Neural cell (in vitro differentiated cells): ENCODE data around the gene ELMO1. TPM values are rescaled to one million over a fixed set of nuclear protein-coding genes. Genes with fewer than 3 reads are reported as not detected.

ENCODE experiments used
- H2AFZ ChIP-seq: fragments of 200-600, 300-800 bp; sonication (generic), shearing (Covaris generic); 2 replicates; pipeline ENCODE4 v1.6.0; 2014; ENCODE audit warnings: low read depth, mild to moderate bottlenecking, antibody characterized with exemption, low read length, moderate library complexity
- H3F3A ChIP-seq: fragments of 200-600 bp; shearing (Covaris generic); 2 replicates; pipeline ENCODE4 v1.6.1; 2016; ENCODE audit warnings: mild to moderate bottlenecking, moderate library complexity, mixed read lengths, antibody characterized with exemption, low read length; ENCODE audit not compliant: insufficient read depth, poor library complexity, severe bottlenecking
- H3K27ac ChIP-seq: fragments of 200-600, 300-800 bp; sonication (generic), shearing (Covaris generic); 2 replicates; pipeline ENCODE4 v1.5.1; 2014; ENCODE audit warnings: mild to moderate bottlenecking, low read length, moderate library complexity
- H3K27me3 ChIP-seq: fragments of 300-800, 200-600 bp; sonication (generic), shearing (Covaris generic); 2 replicates; pipeline ENCODE4 v1.6.0; 2014; ENCODE audit warnings: mild to moderate bottlenecking, low read depth, low read length, moderate library complexity; ENCODE audit not compliant: insufficient read depth
- H3K36me3 ChIP-seq: fragments of 300-800, 200-600 bp; sonication (generic), shearing (Covaris generic); 2 replicates; pipeline ENCODE4 v1.5.1; 2014; ENCODE audit warnings: mild to moderate bottlenecking, antibody characterized with exemption, low read length, moderate library complexity; ENCODE audit not compliant: insufficient read depth
- H3K4me2 ChIP-seq: fragments of 300-800, 200-600 bp; sonication (generic), shearing (Covaris generic); 2 replicates; pipeline ENCODE4 v1.6.0; 2014; ENCODE audit warnings: mild to moderate bottlenecking, low read length
- H3K4me3 ChIP-seq: fragments of 300-800, 200-600 bp; sonication (generic), shearing (Covaris generic); 2 replicates; pipeline ENCODE4 v1.5.1; 2014; ENCODE audit warnings: mild to moderate bottlenecking, low read length, moderate library complexity
- H3K79me2 ChIP-seq: fragments of 200-600 bp; shearing (Covaris generic); replicated peaks from 2 replicates; pipeline ENCODE4 v1.6.0; 2014; ENCODE audit warnings: mild to moderate bottlenecking, low read length, moderate library complexity; ENCODE audit not compliant: insufficient read depth
- H3K9ac ChIP-seq: fragments of 300-800, 200-600 bp; sonication (generic), shearing (Covaris generic); 2 replicates; pipeline ENCODE4 v1.6.1; 2016; ENCODE audit warnings: mild to moderate bottlenecking, low read length, mixed read lengths
- H3K9me2 ChIP-seq: fragments of 200-600 bp; shearing (Covaris generic); 2 replicates; pipeline ENCODE4 v1.6.1; 2016; ENCODE audit warnings: mild to moderate bottlenecking, low read length, mixed read lengths; ENCODE audit not compliant: insufficient read depth
- H3K9me3 ChIP-seq: fragments of 200-600, 300-800 bp; sonication (generic), shearing (Covaris generic); 2 replicates; pipeline ENCODE4 v1.6.1; 2016; ENCODE audit warnings: mild to moderate bottlenecking, mixed run types, low read length, moderate library complexity, mixed read lengths
- H4K20me1 ChIP-seq: fragments of 200-600 bp; shearing (Covaris generic); 2 replicates; pipeline ENCODE4 v1.6.1; 2016; ENCODE audit warnings: mild to moderate bottlenecking, mixed run types; ENCODE audit not compliant: insufficient read depth
- CTCF ChIP-seq: fragments of 450-650 bp; IDR thresholded peaks from 2 replicates; pipeline ENCODE4 v1.5.1; 2014; ENCODE audit warnings: antibody characterized with exemption, mild to moderate bottlenecking, moderate library complexity; ENCODE audit not compliant: poor library complexity, severe bottlenecking
- EP300 ChIP-seq: fragments of 450-650 bp; conservative IDR thresholded peaks from 2 replicates; pipeline ENCODE4 v1.6.1; 2014; ENCODE audit warnings: antibody characterized with exemption, mild to moderate bottlenecking, moderate library complexity; ENCODE audit not compliant: poor library complexity, severe bottlenecking
- EZH2 ChIP-seq: fragments of 200-600, 300-800 bp; shearing (Covaris generic), sonication (generic); IDR thresholded peaks from 2 replicates; pipeline ENCODE4 v1.6.1; 2014; ENCODE audit warnings: antibody characterized with exemption, low read length, borderline replicate concordance, mild to moderate bottlenecking; ENCODE audit not compliant: insufficient read depth, poor library complexity, severe bottlenecking
- MXI1 ChIP-seq: fragments of 450-650 bp; conservative IDR thresholded peaks from 2 replicates; pipeline ENCODE4 v1.6.1; 2014; ENCODE audit warnings: antibody characterized with exemption, mild to moderate bottlenecking; ENCODE audit not compliant: poor library complexity, severe bottlenecking
- POLR2AphosphoS5 ChIP-seq: IDR thresholded peaks from 2 replicates; pipeline ENCODE4 v1.6.1; 2012
- RAD21 ChIP-seq: fragments of 450-650 bp; conservative IDR thresholded peaks from 2 replicates; pipeline ENCODE4 v1.6.1; 2014; ENCODE audit warnings: antibody characterized with exemption, mild to moderate bottlenecking, moderate library complexity
- SMC3 ChIP-seq: fragments of 450-650 bp; conservative IDR thresholded peaks from 2 replicates; pipeline ENCODE4 v1.6.1; 2014; ENCODE audit warnings: antibody characterized with exemption, mild to moderate bottlenecking, moderate library complexity; ENCODE audit not compliant: poor library complexity
- TAF1 ChIP-seq: IDR thresholded peaks from 2 replicates; pipeline ENCODE4 v1.6.1; 2012; ENCODE audit warnings: low read depth
- polyA plus RNA-seq: library from polyadenylated mRNA; depleted of rRNA; stranded (reverse); fragments of >200 nt; gene quantifications from 2 replicates; pipeline ENCODE4 v1.2.3, GENCODE V29; 2014
- TF ChIP-seq, protein P1 (sequence below): IDR thresholded peaks from 2 replicates; pipeline ENCODE4 v1.6.1; 2012; ENCODE audit warnings: borderline replicate concordance

ELMO1 gene
- polyA plus RNA-seq, 1 donor from 2014 or later, result 12.2 TPM

GRCh38 chr7:37284285-37284684, 164.4 kb downstream of the ELMO1 start:
- no peaks in the 10 kb centered on the region for H3K79me2 ChIP-seq
- no peak for TF ChIP-seq SMC3
- no peak for TF ChIP-seq POLR2AphosphoS5
- TF ChIP-seq, protein P1, sequence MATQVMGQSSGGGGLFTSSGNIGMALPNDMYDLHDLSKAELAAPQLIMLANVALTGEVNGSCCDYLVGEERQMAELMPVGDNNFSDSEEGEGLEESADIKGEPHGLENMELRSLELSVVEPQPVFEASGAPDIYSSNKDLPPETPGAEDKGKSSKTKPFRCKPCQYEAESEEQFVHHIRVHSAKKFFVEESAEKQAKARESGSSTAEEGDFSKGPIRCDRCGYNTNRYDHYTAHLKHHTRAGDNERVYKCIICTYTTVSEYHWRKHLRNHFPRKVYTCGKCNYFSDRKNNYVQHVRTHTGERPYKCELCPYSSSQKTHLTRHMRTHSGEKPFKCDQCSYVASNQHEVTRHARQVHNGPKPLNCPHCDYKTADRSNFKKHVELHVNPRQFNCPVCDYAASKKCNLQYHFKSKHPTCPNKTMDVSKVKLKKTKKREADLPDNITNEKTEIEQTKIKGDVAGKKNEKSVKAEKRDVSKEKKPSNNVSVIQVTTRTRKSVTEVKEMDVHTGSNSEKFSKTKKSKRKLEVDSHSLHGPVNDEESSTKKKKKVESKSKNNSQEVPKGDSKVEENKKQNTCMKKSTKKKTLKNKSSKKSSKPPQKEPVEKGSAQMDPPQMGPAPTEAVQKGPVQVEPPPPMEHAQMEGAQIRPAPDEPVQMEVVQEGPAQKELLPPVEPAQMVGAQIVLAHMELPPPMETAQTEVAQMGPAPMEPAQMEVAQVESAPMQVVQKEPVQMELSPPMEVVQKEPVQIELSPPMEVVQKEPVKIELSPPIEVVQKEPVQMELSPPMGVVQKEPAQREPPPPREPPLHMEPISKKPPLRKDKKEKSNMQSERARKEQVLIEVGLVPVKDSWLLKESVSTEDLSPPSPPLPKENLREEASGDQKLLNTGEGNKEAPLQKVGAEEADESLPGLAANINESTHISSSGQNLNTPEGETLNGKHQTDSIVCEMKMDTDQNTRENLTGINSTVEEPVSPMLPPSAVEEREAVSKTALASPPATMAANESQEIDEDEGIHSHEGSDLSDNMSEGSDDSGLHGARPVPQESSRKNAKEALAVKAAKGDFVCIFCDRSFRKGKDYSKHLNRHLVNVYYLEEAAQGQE, result no peak
- TF ChIP-seq CTCF, result no peak
- no peak for TF ChIP-seq RAD21
- no peak for TF ChIP-seq EZH2
- no peak for TF ChIP-seq EP300
- TF ChIP-seq MXI1, result no peak
- no peaks in the 10 kb centered on the region for H3K36me3 ChIP-seq
- H3K27ac ChIP-seq, result no peak overlapping the region
- H3K9me2 ChIP-seq, result no peaks in the 10 kb centered on the region
- H3K27me3 ChIP-seq, result no peaks in the 10 kb centered on the region
- no peak overlapping the region for H2AFZ ChIP-seq
- no peaks in the 10 kb centered on the region for H3K9me3 ChIP-seq
- H3K4me2 ChIP-seq, result no peak overlapping the region
- no peaks in the 10 kb centered on the region for H4K20me1 ChIP-seq
- no peak overlapping the region for H3K4me3 ChIP-seq
- no peak overlapping the region for H3K9ac ChIP-seq
- no peaks in the 10 kb centered on the region for H3F3A ChIP-seq

GRCh38 chr7:37283716-37284115, 164.9 kb downstream of the ELMO1 start:
- no peaks in the 10 kb centered on the region for H3F3A ChIP-seq
- no peak overlapping the region for H3K27ac ChIP-seq
- no peak overlapping the region for H2AFZ ChIP-seq
- H3K36me3 ChIP-seq, result no peaks in the 10 kb centered on the region
- H3K79me2 ChIP-seq, result no peaks in the 10 kb centered on the region
- no peak overlapping the region for H3K9ac ChIP-seq
- TF ChIP-seq RAD21, result no peak
- no peaks in the 10 kb centered on the region for H3K27me3 ChIP-seq
- H3K4me3 ChIP-seq, result no peak overlapping the region
- H4K20me1 ChIP-seq, result no peaks in the 10 kb centered on the region
- no peak overlapping the region for H3K4me2 ChIP-seq
- H3K9me3 ChIP-seq, result no peaks in the 10 kb centered on the region
- no peaks in the 10 kb centered on the region for H3K9me2 ChIP-seq

DNA sequence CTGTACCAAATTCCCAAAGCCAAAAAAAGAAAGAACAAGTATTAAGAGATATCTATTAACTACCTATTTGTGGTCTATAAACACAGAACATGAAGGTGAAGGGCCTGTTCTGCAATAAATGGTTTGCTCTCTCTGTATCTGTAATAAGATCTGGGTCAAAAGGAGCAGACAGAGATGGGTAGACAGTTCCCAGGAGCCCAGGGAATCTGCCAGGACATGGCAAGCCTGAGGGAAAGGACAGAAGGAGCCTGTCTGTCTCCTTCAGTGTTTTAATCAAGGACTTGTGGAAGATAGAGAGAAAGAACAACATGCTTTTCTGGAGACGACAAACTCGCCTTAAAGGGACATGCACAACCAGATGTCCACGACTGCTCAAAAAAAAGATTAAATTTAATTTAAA, 165.7 kb downstream of the ELMO1 start:
- H3K9ac ChIP-seq, result no peak overlapping the region
- H3K79me2 ChIP-seq, result no peaks in the 10 kb centered on the region
- H3K27me3 ChIP-seq, result no peaks in the 10 kb centered on the region
- H3K27ac ChIP-seq, result no peak overlapping the region
- H2AFZ ChIP-seq, result no peak overlapping the region
- no peaks in the 10 kb centered on the region for H4K20me1 ChIP-seq
- H3K9me2 ChIP-seq, result no peaks in the 10 kb centered on the region
- no peaks in the 10 kb centered on the region for H3K36me3 ChIP-seq
- no peaks in the 10 kb centered on the region for H3F3A ChIP-seq
- no peak overlapping the region for H3K4me2 ChIP-seq
- H3K4me3 ChIP-seq, result no peak overlapping the region
- TF ChIP-seq EZH2 (no peak), TAF1 (no peak), POLR2AphosphoS5 (no peak), EP300 (no peak), SMC3 (no peak), MXI1 (no peak), RAD21 (no peak), CTCF (no peak)
- TF ChIP-seq, protein P1, result no peak
- no peaks in the 10 kb centered on the region for H3K9me3 ChIP-seq
